HPDE6-E6E7 (cell line): ENCODE data around the gene UBA1.

Source experiments
- DNase-seq: peaks from one replicate; pipeline ENCODE4 v3.0.0; 2011; ENCODE audit warnings: missing footprints; ENCODE audit errors: extremely low spot score

UBA1 gene

GRCh38 chrX:47187106-47187677 lies 6.4 kb upstream of the UBA1 start:
- DNase-seq: no peak

- DNase-seq: no peak
Observed at GRCh38 chrX:47189906-47190305, 3.7 kb upstream of the UBA1 start.

- peak; percentile 80 for DNase-seq
Observed at GRCh38 chrX:47190445-47191269, 3.0 kb upstream of the UBA1 start.

GRCh38 chrX:47191331-47191730 lies 2.3 kb upstream of the UBA1 start:
- DNase-seq: peak; percentile 36

GRCh38 chrX:47191806-47192401 lies 1.7 kb upstream of the UBA1 start:
- DNase-seq: no peak

DNA sequence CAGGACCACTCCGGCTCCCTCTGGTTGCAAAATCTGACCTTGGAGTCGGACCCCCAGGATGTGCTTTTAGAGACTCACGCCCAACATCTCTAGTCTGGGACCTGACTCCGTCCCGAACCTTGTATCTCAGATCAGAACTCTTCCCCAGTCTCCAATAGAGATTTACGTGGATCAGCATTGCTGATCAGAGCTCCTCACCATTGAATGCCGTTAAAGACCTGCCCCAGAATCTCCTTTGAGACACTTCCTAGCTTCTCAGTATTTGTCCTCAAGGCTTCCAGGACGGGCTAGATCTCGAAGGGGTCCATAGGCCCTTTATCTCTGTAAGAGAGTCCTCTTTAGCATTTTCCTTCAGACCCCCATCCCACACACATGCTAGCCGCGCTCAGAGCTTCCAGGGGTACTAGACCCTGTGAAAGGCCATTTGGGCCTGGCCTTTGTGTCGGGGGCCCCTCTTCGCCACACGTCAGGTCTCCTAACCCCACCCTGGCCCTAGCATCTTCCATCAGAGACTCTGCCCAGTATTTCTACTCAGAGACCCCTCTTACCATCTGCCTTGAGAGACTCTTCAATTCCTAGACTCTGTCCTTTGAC lies 662 bp downstream of the UBA1 start:
- DNase-seq: no peak

GRCh38 chrX:47196098-47196497 lies 2.5 kb downstream of the UBA1 start:
- DNase-seq: no peak

- DNase-seq: no peak
Observed at GRCh38 chrX:47197526-47197925, 3.9 kb downstream of the UBA1 start.

DNA sequence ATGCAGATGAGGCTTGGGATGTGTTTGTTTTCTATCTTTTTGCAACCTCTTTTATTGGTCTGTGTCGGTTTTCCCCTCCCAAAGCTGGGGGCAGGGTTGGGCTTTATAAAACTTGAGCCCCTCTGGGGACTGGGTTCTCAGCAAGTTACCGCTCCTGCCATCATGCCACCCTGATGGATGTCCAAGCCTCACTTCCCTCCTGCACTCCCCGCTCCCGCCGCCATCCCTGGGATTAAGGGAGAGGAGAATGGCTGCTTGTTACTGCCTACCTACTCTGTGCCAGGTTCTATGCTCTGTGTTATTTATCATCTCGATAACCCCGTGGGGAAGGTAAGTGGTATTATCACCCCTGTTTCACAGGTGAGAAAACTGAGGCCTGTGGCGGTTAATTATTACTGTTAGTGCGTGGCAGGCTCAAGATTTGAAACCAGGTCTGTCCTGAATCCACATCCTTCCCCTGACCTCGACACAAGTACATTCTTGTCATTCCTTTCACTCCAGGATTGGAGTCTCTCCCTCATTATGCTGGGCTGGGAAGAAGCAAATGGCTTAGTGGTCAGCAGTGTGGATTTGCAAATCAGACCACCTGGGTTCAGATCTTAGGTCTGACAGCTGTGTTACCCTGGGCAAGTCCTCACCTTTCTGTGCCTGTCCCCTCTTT lies 4.5 kb downstream of the UBA1 start:
- DNase-seq: no peak

DNA sequence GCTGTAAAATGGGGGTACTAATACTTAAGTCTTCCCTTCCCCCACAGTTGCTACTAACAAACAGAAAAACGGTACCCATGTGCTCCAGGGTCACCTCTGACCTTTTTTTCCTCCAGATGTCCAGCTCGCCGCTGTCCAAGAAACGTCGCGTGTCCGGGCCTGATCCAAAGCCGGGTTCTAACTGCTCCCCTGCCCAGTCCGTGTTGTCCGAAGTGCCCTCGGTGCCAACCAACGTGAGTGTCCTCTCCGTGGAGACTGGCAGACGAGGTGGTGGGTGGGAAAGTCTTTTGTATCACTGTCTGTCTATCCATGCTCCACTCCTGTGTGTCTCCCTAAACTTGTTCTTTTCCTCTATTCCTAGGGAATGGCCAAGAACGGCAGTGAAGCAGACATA lies 5.1 kb downstream of the UBA1 start:
- DNase-seq: no peak

GRCh38 chrX:47199286-47199685 lies 5.7 kb downstream of the UBA1 start:
- DNase-seq: no peak

GRCh38 chrX:47200385-47201150 lies 6.9 kb downstream of the UBA1 start:
- DNase-seq: no peak

DNA sequence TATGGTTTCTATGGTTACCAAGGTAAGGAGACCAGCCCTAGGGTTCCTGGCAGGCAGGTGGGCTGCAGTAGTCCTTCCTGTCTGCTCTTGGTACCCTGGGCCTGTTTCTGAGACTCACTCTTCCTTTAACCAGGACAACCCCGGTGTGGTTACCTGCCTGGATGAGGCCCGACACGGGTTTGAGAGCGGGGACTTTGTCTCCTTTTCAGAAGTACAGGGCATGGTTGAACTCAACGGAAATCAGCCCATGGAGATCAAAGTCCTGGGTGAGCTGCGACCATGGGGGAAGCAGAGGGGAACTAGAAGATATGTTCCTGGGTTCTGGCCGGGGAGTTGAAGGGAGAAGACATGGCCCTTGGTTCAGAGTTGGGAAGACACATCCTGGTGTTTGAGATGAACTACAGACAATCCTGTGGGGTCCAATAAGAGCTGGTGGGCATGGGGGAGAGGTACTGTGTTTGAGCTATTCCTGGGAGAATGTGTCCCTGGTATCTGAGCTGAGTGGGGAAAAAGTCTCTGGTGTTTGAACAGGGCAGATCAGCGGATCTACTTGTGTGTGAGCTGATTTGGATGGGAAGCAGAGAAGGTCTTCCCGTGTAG lies 7.8 kb downstream of the UBA1 start:
- no peak for DNase-seq

DNA sequence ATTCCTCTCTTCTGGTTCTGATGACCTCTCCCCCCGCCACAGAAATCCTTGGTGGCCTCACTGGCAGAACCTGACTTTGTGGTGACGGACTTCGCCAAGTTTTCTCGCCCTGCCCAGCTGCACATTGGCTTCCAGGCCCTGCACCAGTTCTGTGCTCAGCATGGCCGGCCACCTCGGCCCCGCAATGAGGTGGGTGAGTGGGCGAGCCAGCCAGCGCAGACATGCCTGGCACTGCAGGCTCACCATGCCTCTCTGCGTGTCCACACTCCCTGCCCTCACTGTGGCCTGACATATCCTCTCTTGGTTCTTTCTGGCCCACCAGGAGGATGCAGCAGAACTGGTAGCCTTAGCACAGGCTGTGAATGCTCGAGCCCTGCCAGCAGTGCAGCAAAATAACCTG lies 8.7 kb downstream of the UBA1 start:
- DNase-seq: no peak

DNA sequence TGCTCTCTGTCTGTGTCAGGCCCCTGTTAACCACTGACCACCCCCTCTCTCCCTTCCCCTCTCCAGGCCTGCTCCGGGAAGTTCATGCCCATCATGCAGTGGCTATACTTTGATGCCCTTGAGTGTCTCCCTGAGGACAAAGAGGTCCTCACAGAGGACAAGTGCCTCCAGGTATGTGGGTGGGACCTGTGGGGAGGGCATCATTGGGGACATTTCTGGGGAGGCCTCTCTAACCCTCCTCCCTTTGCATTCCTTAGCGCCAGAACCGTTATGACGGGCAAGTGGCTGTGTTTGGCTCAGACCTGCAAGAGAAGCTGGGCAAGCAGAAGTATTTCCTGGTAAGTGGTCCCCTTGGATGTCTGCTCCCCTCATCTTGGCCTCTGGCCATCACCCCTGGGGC lies 9.2 kb downstream of the UBA1 start:
- no peak for DNase-seq

DNA sequence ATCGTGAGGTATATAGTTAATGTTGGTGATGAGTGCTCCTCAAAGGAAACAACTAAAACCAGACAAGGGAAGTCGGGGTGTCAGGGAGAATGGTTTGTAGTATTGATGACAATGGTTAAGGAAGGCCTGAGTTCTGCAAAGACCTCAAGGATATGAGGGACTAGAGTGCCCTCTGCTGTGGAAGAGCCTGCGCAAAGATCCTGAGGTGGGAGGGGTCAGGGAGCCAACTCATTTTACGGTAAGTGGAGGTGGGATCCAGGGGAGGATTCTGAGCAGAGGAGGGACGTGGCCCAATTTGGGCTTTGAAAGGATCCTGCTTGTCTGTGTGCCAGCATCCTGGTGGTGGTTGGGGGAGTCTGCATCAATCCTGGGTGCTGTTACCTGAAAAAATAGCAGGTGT lies 11.3 kb downstream of the UBA1 start:
- no peak for DNase-seq

DNA sequence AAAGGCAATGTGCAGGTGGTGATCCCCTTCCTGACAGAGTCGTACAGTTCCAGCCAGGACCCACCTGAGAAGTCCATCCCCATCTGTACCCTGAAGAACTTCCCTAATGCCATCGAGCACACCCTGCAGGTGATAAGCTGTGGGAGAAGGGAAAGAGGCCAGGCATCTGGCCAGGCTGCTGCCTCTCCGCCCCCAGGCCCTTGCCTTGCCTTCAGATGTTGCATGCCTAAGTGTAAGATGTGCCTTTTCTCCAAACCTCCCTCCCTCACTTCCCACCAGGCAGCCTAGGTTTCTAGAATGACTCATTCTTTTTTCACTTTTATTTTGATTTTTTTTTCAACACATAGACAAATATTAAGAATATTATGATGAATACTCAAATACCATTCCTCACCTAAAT lies 12.7 kb downstream of the UBA1 start:
- DNase-seq: no peak

GRCh38 chrX:47208108-47208507 lies 14.5 kb downstream of the UBA1 start:
- DNase-seq: no peak

DNA sequence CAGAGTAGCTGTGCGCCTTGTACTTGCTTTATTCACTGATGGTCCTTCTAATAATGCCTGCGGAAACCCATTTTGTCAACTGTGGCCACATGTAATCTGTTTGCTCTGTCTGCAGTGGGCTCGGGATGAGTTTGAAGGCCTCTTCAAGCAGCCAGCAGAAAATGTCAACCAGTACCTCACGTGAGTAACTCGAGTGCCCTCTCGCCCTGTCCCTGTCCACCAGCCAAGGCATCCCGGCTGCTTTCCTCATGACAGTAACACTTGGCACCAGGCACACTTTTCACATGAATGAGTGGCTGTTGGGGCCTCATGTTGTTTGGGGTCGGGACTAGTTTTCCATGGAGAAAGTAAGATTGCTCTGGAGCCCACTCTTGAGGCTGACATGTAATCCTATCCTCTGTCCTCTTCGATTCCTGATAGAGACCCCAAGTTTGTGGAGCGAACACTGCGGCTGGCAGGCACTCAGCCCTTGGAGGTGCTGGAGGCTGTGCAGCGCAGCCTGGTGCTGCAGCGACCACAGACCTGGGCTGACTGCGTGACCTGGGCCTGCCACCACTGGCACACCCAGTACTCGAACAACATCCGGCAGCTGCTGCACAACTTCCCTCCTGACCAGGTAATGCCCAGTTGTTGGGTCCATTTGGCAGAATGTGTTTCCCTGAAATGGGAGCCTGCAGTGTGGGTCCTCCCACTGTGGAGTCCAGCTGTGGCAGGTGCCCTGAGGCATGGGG lies 16.0 kb downstream of the UBA1 start:
- DNase-seq: no peak

DNA sequence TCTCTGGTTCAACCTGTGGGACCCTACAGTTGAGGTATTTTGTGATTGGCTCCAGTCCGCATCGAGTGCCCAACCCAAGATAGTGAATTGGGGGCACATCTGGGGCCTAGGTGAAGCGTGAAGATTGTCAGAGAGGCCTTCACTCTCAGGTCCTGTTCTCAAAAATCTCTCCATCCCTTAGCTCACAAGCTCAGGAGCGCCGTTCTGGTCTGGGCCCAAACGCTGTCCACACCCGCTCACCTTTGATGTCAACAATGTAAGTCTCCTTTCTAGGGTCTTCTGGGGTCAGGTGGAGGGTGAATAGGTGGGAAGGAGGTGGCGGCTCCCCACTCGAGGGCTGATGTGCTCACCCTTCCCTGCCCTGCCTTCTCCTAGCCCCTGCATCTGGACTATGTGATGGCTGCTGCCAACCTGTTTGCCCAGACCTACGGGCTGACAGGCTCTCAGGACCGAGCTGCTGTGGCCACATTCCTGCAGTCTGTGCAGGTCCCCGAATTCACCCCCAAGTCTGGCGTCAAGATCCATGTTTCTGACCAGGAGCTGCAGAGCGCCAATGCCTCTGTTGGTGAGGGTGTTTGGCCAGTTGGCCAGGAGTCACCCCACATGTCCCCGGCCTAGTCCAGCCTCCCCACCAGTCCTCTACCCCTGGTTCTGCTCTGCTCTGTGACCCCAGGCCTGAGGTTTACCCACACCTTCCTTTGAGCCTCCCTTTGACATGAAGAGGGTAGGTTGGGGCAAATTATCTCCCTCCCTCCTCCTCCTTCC lies 17.2 kb downstream of the UBA1 start:
- no peak for DNase-seq
